ENCODE results near the gene NLRP3. TPM values are rescaled to one million over a fixed set of nuclear protein-coding genes. Genes with fewer than 3 reads are reported as not detected.
A peak's percentile ranks its signal among the peaks of the same experiment; 100 is the strongest.

The NLRP3 gene
- total RNA-seq, 2 donors from 2014 or later = 0.22 to 2.2 TPM

GRCh38 chr1:247448107-247448791 is 32.3 kb downstream of the NLRP3 start:
- DNase-seq = peak; percentile 56
- Histone ChIP-seq H3K27ac (no peak overlapping the region), H3K4me1 (no peaks in the 10 kb centered on the region), H3K27me3 (no peaks in the 10 kb centered on the region), H3K36me3 (no peaks in the 10 kb centered on the region), H3K9me3 (no peaks in the 10 kb centered on the region), H3K4me3 (peak overlapping the region; percentile 15), H3K9ac (ENCODE audit: low read depth in 2 of 2, low read length in 2 of 2) (peak overlapping the region; percentile 43 to 50)
- intact Hi-C loops (cut with DNase I) = loop anchor here (10.0 kb wide), 1 partner anchor 53 kb away; no protein-coding TSS in a partner anchor
- TF ChIP-seq CTCF (IDR thresholded peaks at IDR 0.05) = no peak

GRCh38 chr1:247451388-247452010 is 35.5 kb downstream of the NLRP3 start:
- no peaks in the 10 kb centered on the region for H3K4me1 ChIP-seq
- H3K36me3 ChIP-seq = no peaks in the 10 kb centered on the region
- no peak overlapping the region for H3K4me3 ChIP-seq
- H3K9me3 ChIP-seq = no peaks in the 10 kb centered on the region
- no peak for TF ChIP-seq CTCF (IDR thresholded peaks at IDR 0.05)
- no peaks in the 10 kb centered on the region for H3K27me3 ChIP-seq
- no peak overlapping the region for H3K9ac ChIP-seq (ENCODE audit: low read depth in 2 of 2, low read length in 2 of 2)
- no peak overlapping the region for H3K27ac ChIP-seq
- intact Hi-C loops (cut with DNase I) = no loop called here
- DNase-seq = no peak

GRCh38 chr1:247452447-247453039 is 36.6 kb downstream of the NLRP3 start:
- H3K9me3 ChIP-seq = no peaks in the 10 kb centered on the region
- H3K27me3 ChIP-seq = no peaks in the 10 kb centered on the region
- H3K36me3 ChIP-seq = no peaks in the 10 kb centered on the region
- H3K9ac ChIP-seq (ENCODE audit: low read depth in 2 of 2, low read length in 2 of 2) = no peak overlapping the region
- no peaks in the 10 kb centered on the region for H3K4me1 ChIP-seq
- no peak overlapping the region for H3K4me3 ChIP-seq
- no peak for DNase-seq
- no peak overlapping the region for H3K27ac ChIP-seq
- intact Hi-C loops (cut with DNase I) = no loop called here
- no peak for TF ChIP-seq CTCF (IDR thresholded peaks at IDR 0.05)

- Histone ChIP-seq H3K9ac (ENCODE audit: low read depth in 2 of 2, low read length in 2 of 2) (no peak overlapping the region), H3K36me3 (no peaks in the 10 kb centered on the region), H3K27me3 (no peaks in the 10 kb centered on the region), H3K4me1 (no peaks in the 10 kb centered on the region), H3K4me3 (no peak overlapping the region), H3K9me3 (no peaks in the 10 kb centered on the region), H3K27ac (no peak overlapping the region)
- intact Hi-C loops (cut with DNase I) = no loop called here
- no peak for DNase-seq
- TF ChIP-seq CTCF (IDR thresholded peaks at IDR 0.05) = no peak
Measured at GRCh38 chr1:247453245-247453644, 37.3 kb downstream of the NLRP3 start.

- intact Hi-C loops (cut with DNase I) = no loop called here
- no peak for DNase-seq
- Histone ChIP-seq H3K4me3 (no peak overlapping the region), H3K36me3 (no peaks in the 10 kb centered on the region), H3K27ac (no peak overlapping the region), H3K9me3 (no peaks in the 10 kb centered on the region), H3K4me1 (no peaks in the 10 kb centered on the region), H3K27me3 (no peaks in the 10 kb centered on the region), H3K9ac (ENCODE audit: low read depth in 2 of 2, low read length in 2 of 2) (no peak overlapping the region)
- no peak for TF ChIP-seq CTCF (IDR thresholded peaks at IDR 0.05)
Measured at GRCh38 chr1:247453997-247454396, 38.0 kb downstream of the NLRP3 start.

Measured in colonic mucosa (tissue), 4 donors.